ENCODE measurements around the gene MST1R. TPM values are rescaled to one million over a fixed set of nuclear protein-coding genes. Genes with fewer than 3 reads are reported as not detected.
"Not testable (repeated sequence)": the region's sequence is repeated elsewhere in the genome, so short reads cannot be mapped to it uniquely, and the experiment has no call there.

MST1R gene
- polyA plus RNA-seq, 1 donor (not counting 4 experiments of a cell fraction or from before 2014, with no cell fraction given): 106 TPM

GRCh38 chr3:49939858-49940666, 36.4 kb upstream of the MST1R start, which contains the start of gene RBM6:
TSS of gene RBM6 (plus strand) at chr3:49940150. CDS start at chr3:49962642, 22,492 bp downstream.
- H3K4me2 ChIP-seq (ENCODE audit: control insufficient read depth, extremely low read depth, insufficient read depth, low read depth, low read length): peak within 1 kb of the TSS; percentile 74
- peak within 1 kb of the TSS; percentile 91 for H3K9ac ChIP-seq (ENCODE audit: control insufficient read depth, extremely low read depth, insufficient read depth, low read length)
- dilution Hi-C loops (cut with MboI; ENCODE audit: extremely low pct_ligation_motif_present, low sequenced_read_pairs): no loop called here
- FAIRE-seq: peak; percentile 77
- peaks cover 4% of the 10 kb centered on the region for H4K20me1 ChIP-seq (ENCODE audit: control insufficient read depth, extremely low read depth, insufficient read depth, low read length)
- peak within 1 kb of the TSS; percentile 90 for H2AFZ ChIP-seq (ENCODE audit: control insufficient read depth, low read length)
- H3K27me3 ChIP-seq (ENCODE audit: control insufficient read depth, extremely low read depth, insufficient read depth, low read length): no peaks in the 10 kb centered on the region
- no peaks in the 10 kb centered on the region for H3K9me3 ChIP-seq (ENCODE audit: control insufficient read depth, low read depth, low read length)
- H3K4me3 ChIP-seq (ENCODE audit: control insufficient read depth in 2 of 3, extremely low read depth in 1 of 3, insufficient read depth in 2 of 3, low read depth in 1 of 3, low read length in 3 of 3): peak within 1 kb of the TSS; percentile 58 to 96 (median 93)
- peak; percentile 72 for DNase-seq (ENCODE audit: low read depth, low spot score)
- peaks cover 46% of the 10 kb centered on the region for H3K79me2 ChIP-seq (ENCODE audit: control insufficient read depth, insufficient read depth, low read length)
- TF ChIP-seq EZH2 (IDR thresholded peaks at IDR 0.05; ENCODE audit: low read length) (no peak), CTCF (optimal IDR thresholded peaks at IDR 0.05 in 1 of 3, IDR thresholded peaks at IDR 0.05 in 1 of 3, conservative IDR thresholded peaks at IDR 0.05 in 1 of 3; ENCODE audit: extremely low read depth in 1 of 3, insufficient read depth in 2 of 3, low read length in 3 of 3) (no peak)
- H3K27ac ChIP-seq (ENCODE audit: control insufficient read depth, insufficient read depth, low read length): peak within 1 kb of the TSS; percentile 80
- peaks cover 4% of the 10 kb centered on the region for H3K4me1 ChIP-seq (ENCODE audit: control insufficient read depth, extremely low read depth, insufficient read depth, low read length)
- no peaks in the 10 kb centered on the region for H3K36me3 ChIP-seq (ENCODE audit: control insufficient read depth in 2 of 2, extremely low read depth in 1 of 2, insufficient read depth in 2 of 2, low read length in 2 of 2)
- no peaks in the 10 kb centered on the region for H3K9me1 ChIP-seq (ENCODE audit: control insufficient read depth, extremely low read depth, insufficient read depth, low read length)

GRCh38 chr3:49937090-49937489, 33.4 kb upstream of the MST1R start:
- no peaks in the 10 kb centered on the region for H3K27me3 ChIP-seq (ENCODE audit: control insufficient read depth, extremely low read depth, insufficient read depth, low read length)
- DNase-seq (ENCODE audit: low read depth, low spot score): no peak
- peaks cover 18% of the 10 kb centered on the region for H3K79me2 ChIP-seq (ENCODE audit: control insufficient read depth, insufficient read depth, low read length)
- H3K9me3 ChIP-seq (ENCODE audit: control insufficient read depth, low read depth, low read length): no peaks in the 10 kb centered on the region
- H4K20me1 ChIP-seq (ENCODE audit: control insufficient read depth, extremely low read depth, insufficient read depth, low read length): peaks cover 2% of the 10 kb centered on the region
- no peak overlapping the region for H3K4me3 ChIP-seq (ENCODE audit: control insufficient read depth in 2 of 3, extremely low read depth in 1 of 3, insufficient read depth in 2 of 3, low read depth in 1 of 3, low read length in 3 of 3)
- peaks cover 4% of the 10 kb centered on the region for H3K4me1 ChIP-seq (ENCODE audit: control insufficient read depth, extremely low read depth, insufficient read depth, low read length)
- H3K27ac ChIP-seq (ENCODE audit: control insufficient read depth, insufficient read depth, low read length): no peak overlapping the region
- H2AFZ ChIP-seq (ENCODE audit: control insufficient read depth, low read length): no peak overlapping the region
- H3K9me1 ChIP-seq (ENCODE audit: control insufficient read depth, extremely low read depth, insufficient read depth, low read length): no peaks in the 10 kb centered on the region
- H3K36me3 ChIP-seq (ENCODE audit: control insufficient read depth in 2 of 2, extremely low read depth in 1 of 2, insufficient read depth in 2 of 2, low read length in 2 of 2): no peaks in the 10 kb centered on the region
- dilution Hi-C loops (cut with MboI; ENCODE audit: extremely low pct_ligation_motif_present, low sequenced_read_pairs): no loop called here
- H3K4me2 ChIP-seq (ENCODE audit: control insufficient read depth, extremely low read depth, insufficient read depth, low read depth, low read length): no peak overlapping the region
- FAIRE-seq: no peak
- no peak overlapping the region for H3K9ac ChIP-seq (ENCODE audit: control insufficient read depth, extremely low read depth, insufficient read depth, low read length)
- TF ChIP-seq EZH2 (IDR thresholded peaks at IDR 0.05; ENCODE audit: low read length) (no peak), CTCF (optimal IDR thresholded peaks at IDR 0.05 in 1 of 3, IDR thresholded peaks at IDR 0.05 in 1 of 3, conservative IDR thresholded peaks at IDR 0.05 in 1 of 3; ENCODE audit: extremely low read depth in 1 of 3, insufficient read depth in 2 of 3, low read length in 3 of 3) (no peak)

GRCh38 chr3:49932281-49932680, 28.6 kb upstream of the MST1R start:
- H3K9me3 ChIP-seq (ENCODE audit: control insufficient read depth, low read depth, low read length); DNase-seq (ENCODE audit: low read depth, low spot score); dilution Hi-C loops (cut with MboI; ENCODE audit: extremely low pct_ligation_motif_present, low sequenced_read_pairs); H3K27me3 ChIP-seq (ENCODE audit: control insufficient read depth, extremely low read depth, insufficient read depth, low read length); H3K36me3 ChIP-seq (ENCODE audit: control insufficient read depth in 2 of 2, extremely low read depth in 1 of 2, insufficient read depth in 2 of 2, low read length in 2 of 2); H4K20me1 ChIP-seq (ENCODE audit: control insufficient read depth, extremely low read depth, insufficient read depth, low read length); H3K27ac ChIP-seq (ENCODE audit: control insufficient read depth, insufficient read depth, low read length); H3K9me1 ChIP-seq (ENCODE audit: control insufficient read depth, extremely low read depth, insufficient read depth, low read length); H3K4me3 ChIP-seq (ENCODE audit: control insufficient read depth in 2 of 3, extremely low read depth in 1 of 3, insufficient read depth in 2 of 3, low read depth in 1 of 3, low read length in 3 of 3); H2AFZ ChIP-seq (ENCODE audit: control insufficient read depth, low read length); FAIRE-seq; H3K9ac ChIP-seq (ENCODE audit: control insufficient read depth, extremely low read depth, insufficient read depth, low read length); H3K4me2 ChIP-seq (ENCODE audit: control insufficient read depth, extremely low read depth, insufficient read depth, low read depth, low read length): not testable (repeated sequence)
- peaks cover 12% of the 10 kb centered on the region for H3K79me2 ChIP-seq (ENCODE audit: control insufficient read depth, insufficient read depth, low read length)
- peaks cover 13% of the 10 kb centered on the region for H3K4me1 ChIP-seq (ENCODE audit: control insufficient read depth, extremely low read depth, insufficient read depth, low read length)

All from keratinocyte (primary cell).